Fibroblast of pulmonary artery (primary cell): Measurements from ENCODE around the gene GFM1.

Experiments used
- DNase-seq: peaks from one replicate; pipeline ENCODE4 v3.0.0-alpha.2; 2010; ENCODE audit warnings: low read depth
- H3K4me3 ChIP-seq: replicated peaks from 2 replicates; pipeline ENCODE4 v1.5.1; 2011; ENCODE audit warnings: low read depth, mild to moderate bottlenecking, control low read depth, low read length, moderate library complexity
- TF ChIP-seq, protein P1 (sequence below): IDR thresholded peaks from 2 replicates; pipeline ENCODE4 v1.5.1; 2011; ENCODE audit warnings: mild to moderate bottlenecking, control low read depth, low read length, inconsistent platforms; ENCODE audit errors: missing control alignments

GFM1 gene

DNA sequence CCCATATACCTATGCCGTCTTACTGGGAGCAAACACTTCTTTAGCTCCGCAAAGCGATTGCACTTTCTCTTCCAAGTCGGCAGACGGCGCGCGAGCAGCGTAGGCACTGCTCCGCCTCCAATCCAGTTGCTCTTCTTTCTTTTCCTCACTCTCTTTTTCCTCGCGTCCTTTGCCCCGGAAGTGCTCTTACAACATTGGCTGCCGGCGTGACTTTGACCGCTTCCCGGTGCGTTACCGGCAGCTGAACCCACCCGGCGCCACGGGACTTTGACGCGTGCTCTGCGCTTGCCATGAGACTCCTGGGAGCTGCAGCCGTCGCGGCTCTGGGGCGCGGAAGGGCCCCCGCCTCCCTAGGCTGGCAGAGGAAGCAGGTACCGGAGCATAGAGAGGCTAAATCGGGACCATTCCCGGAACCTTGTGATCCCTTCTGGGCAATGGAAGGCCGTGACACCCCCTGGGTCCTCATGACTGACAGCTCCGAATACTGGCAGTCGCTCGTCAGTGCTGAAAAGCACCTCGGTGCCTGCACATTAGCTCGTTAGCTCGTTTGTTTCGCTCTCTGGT, at the start of gene GFM1:
GFM1 (plus strand) TSS at position 183 of the 564 bp plus-strand sequence; CDS start at position 291, 108 bp downstream.
- TF ChIP-seq, protein P1, sequence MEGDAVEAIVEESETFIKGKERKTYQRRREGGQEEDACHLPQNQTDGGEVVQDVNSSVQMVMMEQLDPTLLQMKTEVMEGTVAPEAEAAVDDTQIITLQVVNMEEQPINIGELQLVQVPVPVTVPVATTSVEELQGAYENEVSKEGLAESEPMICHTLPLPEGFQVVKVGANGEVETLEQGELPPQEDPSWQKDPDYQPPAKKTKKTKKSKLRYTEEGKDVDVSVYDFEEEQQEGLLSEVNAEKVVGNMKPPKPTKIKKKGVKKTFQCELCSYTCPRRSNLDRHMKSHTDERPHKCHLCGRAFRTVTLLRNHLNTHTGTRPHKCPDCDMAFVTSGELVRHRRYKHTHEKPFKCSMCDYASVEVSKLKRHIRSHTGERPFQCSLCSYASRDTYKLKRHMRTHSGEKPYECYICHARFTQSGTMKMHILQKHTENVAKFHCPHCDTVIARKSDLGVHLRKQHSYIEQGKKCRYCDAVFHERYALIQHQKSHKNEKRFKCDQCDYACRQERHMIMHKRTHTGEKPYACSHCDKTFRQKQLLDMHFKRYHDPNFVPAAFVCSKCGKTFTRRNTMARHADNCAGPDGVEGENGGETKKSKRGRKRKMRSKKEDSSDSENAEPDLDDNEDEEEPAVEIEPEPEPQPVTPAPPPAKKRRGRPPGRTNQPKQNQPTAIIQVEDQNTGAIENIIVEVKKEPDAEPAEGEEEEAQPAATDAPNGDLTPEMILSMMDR, result peak; percentile 93
- peak; percentile 97 for DNase-seq
- peak within 1 kb of the TSS; percentile 73 for H3K4me3 ChIP-seq

DNA sequence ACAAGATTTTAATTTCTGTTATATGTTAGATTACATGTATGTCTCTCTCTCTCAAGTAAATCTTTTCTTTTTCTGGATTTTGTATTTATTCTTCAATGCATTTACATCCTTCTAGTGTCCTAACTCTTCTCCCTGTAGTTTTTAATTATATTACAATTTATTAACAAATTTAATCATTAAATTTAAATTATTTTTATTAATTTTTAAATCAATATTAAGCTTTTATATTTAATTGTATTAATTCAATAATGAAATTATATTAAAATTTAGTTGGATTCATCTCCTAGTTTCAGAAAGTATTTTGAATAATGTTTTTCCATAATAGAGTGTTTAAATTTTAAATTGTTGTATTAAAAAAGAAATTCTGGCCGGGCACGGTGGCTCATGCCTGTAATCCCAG, 43.5 kb upstream of the GFM1 start:
- DNase-seq, result no peak
- no peak overlapping the region for H3K4me3 ChIP-seq
- TF ChIP-seq, protein P1, result no peak

DNA sequence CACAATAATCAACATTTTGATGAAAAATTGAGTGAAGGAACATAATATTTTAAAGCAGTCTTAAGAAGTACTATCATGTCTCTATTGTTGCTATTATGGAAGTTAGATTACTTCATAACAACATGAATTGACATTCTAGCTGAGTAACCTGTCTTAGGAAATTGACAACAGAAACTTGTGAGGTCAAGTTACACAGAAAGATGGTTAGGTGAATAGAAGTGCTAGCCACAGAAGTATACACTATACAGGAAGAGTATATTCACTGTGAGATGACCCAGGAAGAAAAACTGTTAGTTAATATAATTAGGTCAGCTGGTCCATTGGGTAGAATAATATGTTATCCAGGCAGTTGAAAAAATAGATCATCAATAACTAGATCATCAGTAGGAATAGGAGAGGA, 42.1 kb upstream of the GFM1 start:
- TF ChIP-seq, protein P1, result no peak

DNA sequence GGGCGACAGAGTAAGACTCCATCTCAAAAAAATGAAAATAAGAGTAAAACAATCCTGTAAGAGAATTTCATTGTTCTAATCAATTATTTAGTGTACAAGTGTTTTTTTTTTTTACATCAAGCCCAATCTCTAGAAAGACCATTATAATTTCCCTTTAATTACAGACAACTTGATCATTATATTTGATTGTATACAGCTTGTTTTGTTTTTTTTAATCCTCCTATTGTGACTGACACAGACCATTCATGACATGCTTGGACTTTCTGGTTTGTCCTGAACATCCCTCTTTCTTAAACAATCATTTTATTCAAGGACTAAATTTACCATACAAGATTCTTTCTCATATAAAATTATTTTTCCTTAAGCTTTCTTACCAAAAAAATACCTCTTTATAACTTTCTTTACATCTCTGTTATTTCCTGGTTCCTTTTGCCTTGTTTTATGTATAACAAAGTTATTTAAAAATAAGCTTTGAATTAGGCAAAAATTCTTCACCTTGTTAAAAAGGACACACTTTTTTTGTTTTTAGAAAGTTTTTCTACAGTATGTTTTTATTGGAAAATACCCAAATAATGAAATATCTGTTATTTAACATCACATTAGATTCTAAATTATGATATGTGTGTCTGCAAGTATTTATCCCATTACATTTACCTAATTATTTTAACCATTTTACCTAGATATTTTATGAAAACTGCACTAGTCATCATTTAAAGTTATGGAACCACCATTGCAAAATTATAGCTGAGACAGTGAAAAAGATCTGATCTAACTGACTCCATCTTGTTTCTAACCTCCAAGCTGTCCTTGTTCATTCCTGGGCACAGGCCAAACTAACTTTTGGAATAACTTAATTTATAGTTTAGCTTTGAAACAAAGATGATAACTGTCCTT, 26.1 kb upstream of the GFM1 start:
- no peak for DNase-seq
- H3K4me3 ChIP-seq, result no peak overlapping the region
- TF ChIP-seq, protein P1, result no peak

More for the DNA sequence above, 42.1 kb upstream of the GFM1 start:
- no peak overlapping the region for H3K4me3 ChIP-seq
- DNase-seq, result no peak

DNA sequence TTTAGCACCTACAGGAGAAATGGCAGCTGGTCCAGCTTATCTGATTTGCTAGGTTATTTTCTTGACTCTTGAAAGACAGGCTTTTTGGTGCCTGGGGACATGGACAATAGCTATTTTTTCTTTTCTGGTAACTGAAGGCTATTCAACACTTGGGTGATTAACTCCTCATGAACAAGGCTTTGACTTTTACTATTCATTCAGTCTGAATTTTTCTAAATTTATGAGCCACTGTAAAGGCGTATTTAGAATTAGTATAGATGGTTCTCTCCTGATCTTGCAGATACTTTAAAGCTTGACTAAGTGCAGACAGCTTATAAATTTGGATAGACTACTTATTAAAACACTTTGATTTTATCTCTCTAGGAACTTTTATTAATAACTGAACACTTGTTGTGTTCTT, 18.4 kb upstream of the GFM1 start:
- DNase-seq, result no peak
- TF ChIP-seq, protein P1, result no peak
- no peak overlapping the region for H3K4me3 ChIP-seq

DNA sequence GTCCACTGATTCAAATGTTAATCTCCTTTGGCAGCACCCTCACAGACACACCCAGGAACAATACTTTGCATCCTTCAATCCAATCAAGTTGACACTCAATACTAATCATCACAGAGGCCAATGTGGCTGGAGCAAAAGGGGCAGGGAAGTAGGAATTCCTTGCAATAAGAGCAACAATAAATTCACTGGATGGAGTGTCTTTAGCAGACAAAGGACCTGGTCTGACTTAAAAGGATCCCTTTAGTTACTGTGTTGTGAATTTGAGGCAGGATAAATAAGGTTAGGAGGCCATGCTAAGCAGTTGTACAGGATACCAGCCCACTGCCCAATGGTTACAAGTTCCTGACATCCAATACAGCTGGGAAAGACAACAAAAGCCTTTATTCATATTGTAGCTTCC, 12.3 kb upstream of the GFM1 start:
- H3K4me3 ChIP-seq, result no peak overlapping the region
- no peak for DNase-seq
- TF ChIP-seq, protein P1, result no peak

DNA sequence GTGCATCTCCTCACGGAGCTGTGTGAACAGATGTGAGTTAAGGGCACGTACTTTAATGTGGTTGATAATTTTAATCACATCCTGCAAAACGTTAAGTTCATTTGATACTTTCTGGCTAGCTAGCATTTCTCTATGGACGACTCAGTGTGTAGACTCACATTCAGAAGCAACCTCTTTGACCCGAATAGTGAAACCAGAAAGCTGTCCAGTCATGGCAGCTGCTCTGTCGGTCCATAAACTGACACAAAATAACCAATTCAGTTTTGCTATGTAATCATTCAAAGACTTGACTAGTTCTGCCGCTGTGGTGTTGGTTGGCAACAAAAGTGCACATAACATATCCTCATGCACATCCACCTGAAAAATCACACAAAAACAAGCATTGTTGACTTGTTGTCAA, 3.7 kb upstream of the GFM1 start:
- no peak for DNase-seq
- no peak overlapping the region for H3K4me3 ChIP-seq
- TF ChIP-seq, protein P1, result no peak
